Subcutaneous adipose tissue (tissue), 4 donors: ENCODE data around the gene PGLYRP3. TPM values are rescaled to one million over a fixed set of nuclear protein-coding genes. Genes with fewer than 3 reads are reported as not detected.

Experiments used
- total RNA-seq, 4 donors: library from RNA; depleted of rRNA; stranded (reverse); fragments of >200 nt; gene quantifications; one replicate each; pipeline ENCODE4 v1.1.0, GENCODE V29; 2016
- TF ChIP-seq, protein P1 (sequence below): fragments of 450-650 bp; IDR thresholded peaks from one replicate; pipeline ENCODE4 v1.5.1; 2016; ENCODE audit warnings: low read depth, mild to moderate bottlenecking, control low read depth, antibody characterized with exemption, moderate library complexity

PGLYRP3 gene
- total RNA-seq, 4 donors from 2014 or later = not detected

DNA sequence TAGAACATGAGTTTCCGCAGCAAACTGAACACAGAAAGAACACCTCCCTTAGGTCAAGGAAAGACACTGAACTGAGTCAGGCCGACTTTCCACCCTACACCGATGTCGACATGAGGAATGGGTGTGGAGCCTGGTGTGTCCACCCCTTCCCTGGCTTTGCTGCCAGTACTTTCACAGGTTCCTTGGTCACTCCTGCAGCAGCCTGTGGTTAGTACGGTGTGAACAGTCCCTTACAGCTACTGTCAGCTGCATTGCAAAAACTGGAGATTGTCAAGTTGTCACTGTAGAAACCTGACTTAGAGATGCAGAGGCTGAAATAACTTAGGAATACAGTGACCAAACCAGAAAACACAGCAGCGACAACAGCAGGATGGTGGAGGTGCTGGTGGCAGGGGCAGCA is 7.1 kb downstream of the PGLYRP3 start:
- TF ChIP-seq, protein P1, sequence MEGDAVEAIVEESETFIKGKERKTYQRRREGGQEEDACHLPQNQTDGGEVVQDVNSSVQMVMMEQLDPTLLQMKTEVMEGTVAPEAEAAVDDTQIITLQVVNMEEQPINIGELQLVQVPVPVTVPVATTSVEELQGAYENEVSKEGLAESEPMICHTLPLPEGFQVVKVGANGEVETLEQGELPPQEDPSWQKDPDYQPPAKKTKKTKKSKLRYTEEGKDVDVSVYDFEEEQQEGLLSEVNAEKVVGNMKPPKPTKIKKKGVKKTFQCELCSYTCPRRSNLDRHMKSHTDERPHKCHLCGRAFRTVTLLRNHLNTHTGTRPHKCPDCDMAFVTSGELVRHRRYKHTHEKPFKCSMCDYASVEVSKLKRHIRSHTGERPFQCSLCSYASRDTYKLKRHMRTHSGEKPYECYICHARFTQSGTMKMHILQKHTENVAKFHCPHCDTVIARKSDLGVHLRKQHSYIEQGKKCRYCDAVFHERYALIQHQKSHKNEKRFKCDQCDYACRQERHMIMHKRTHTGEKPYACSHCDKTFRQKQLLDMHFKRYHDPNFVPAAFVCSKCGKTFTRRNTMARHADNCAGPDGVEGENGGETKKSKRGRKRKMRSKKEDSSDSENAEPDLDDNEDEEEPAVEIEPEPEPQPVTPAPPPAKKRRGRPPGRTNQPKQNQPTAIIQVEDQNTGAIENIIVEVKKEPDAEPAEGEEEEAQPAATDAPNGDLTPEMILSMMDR = no peak

DNA sequence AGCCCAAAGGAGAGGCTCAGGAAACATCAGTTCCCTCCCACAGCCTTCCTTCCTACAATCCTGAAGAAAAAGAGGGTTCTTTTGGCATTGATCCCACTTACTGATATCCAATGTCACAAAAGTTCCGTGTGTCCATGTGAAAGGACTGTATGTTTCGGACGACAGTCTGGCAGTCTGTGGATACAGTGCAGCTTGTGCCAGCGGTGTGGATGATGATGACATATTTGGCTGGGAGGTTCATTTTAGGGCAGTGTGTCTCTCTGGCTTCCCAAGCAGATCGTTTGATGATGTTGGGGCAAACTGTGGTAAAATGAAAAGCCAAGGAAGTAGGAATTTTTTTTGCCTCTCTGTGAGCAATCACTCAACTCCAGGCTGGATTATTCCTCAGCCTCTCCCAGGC is 10.4 kb downstream of the PGLYRP3 start:
- TF ChIP-seq, protein P1 = no peak

DNA sequence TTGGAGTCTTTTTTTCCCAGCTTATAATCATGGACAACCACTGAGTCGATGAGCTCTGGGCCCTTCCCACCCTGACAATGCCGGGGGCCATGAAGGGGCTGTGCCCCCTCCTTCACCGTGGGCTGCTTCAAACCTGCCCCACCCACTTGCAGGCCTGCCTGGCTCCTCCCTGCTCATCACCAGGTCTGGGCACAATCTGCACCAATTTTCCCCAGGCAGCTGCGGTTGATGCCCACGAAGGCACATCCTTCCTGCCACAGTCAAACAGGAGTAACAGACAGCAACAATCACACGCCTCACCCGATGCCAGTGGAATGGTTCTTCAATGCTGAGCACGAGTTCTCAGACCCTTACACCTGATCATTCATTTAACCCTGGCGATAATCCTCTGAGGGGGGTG is 18.9 kb downstream of the PGLYRP3 start:
- TF ChIP-seq, protein P1 = no peak

DNA sequence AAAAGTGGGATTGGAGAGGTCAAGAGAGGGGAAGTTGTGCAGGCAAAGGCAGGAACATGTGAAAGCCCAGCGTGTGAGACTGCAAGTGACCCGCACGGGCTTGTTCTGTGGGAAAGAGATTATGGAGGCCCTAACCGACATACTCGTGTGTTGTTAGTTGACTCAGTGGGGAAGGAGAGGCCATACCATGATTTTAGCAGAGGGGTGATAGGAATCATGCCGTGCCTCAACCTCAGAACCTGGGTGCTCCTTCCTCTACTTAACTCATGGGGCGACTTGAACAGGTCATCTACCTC is 19.3 kb downstream of the PGLYRP3 start:
- TF ChIP-seq, protein P1 = no peak

DNA sequence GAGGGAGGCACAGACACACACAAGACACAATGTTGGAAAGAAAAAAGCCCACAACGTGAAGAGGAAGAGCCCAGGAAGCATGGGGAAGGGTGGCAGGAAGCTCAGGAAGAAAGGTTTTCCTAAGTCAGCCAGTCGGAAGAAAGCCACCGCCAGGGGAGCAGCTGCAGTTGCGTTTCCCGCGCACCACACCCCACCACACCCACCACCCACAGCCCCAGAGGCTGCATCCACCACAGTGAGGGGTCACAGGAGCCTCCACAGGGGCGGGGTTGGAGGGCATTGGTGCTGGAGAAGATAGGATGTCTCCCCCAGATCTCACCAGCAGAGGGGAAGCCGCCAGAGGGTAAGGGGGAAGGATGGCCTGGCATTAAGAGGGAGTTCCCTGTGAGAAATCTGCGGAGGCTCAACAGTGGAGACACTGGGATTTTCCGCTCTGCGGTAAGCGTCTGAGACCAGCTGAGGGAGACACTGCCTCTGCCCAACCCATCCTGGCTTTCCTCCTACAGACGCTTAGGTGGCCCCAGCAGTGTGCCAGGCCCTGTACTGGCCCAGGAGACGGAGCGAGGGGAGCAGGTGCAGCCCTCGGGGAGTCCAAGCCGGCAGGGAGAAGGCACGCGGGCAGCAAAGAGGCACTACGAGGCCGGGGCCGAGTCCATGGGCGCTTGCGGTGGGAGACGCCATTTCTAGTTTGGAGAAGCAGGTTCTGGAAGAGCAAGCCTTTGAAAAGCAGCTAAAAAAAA is 19.8 kb downstream of the PGLYRP3 start:
- TF ChIP-seq, protein P1 = no peak

DNA sequence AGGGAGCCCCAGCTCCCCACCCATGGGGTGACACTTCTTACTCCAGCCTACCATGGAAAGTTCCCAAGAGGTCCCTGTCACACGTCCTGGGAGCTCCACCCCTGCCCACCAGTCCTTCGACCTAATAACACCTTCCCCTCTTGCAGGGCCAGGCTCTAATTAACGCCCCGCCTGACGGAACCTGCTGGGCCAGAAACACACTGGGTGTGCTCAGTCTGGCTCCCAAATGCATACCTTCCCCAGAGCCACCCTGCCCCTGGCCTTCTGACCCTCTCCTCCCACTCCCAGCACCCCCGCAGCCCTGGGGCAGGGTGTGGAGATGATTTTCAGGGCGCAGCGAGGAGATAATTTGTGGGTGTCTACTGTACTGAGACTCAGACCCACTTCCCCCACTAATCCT is 20.6 kb downstream of the PGLYRP3 start:
- TF ChIP-seq, protein P1 = no peak

DNA sequence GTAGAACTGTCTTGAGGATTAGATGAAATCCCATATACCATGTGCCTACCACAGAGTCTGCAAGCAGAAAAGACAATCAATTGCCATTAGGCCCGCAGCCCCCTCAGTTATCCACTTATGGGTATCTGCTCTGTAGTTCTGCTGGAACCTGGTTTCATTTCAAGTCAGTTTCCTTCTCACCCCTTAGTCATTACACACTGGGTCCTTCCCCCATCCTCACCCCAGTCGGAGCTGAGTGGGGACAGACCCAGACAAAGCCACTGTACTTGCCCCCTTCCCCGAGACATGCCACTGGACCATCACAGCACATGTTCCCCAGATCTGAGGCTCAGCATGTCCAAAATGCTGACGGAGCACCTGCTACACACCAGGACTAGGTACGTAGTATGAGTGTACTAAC is 21.2 kb downstream of the PGLYRP3 start:
- TF ChIP-seq, protein P1 = no peak
